ENCODE measurements around the gene FBXO42. TPM values are rescaled to one million over a fixed set of nuclear protein-coding genes. Genes with fewer than 3 reads are reported as not detected.
A peak's percentile ranks its signal among the peaks of the same experiment; 100 is the strongest.

FBXO42 gene
- total RNA-seq, 1 experiment from 2014 or later: 13.0 TPM

- TF ChIP-seq EZH2 (IDR thresholded peaks at IDR 0.05; ENCODE audit: low read depth): no peak
- TF ChIP-seq, protein P1, sequence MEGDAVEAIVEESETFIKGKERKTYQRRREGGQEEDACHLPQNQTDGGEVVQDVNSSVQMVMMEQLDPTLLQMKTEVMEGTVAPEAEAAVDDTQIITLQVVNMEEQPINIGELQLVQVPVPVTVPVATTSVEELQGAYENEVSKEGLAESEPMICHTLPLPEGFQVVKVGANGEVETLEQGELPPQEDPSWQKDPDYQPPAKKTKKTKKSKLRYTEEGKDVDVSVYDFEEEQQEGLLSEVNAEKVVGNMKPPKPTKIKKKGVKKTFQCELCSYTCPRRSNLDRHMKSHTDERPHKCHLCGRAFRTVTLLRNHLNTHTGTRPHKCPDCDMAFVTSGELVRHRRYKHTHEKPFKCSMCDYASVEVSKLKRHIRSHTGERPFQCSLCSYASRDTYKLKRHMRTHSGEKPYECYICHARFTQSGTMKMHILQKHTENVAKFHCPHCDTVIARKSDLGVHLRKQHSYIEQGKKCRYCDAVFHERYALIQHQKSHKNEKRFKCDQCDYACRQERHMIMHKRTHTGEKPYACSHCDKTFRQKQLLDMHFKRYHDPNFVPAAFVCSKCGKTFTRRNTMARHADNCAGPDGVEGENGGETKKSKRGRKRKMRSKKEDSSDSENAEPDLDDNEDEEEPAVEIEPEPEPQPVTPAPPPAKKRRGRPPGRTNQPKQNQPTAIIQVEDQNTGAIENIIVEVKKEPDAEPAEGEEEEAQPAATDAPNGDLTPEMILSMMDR (conservative IDR thresholded peaks at IDR 0.05): no peak
- BruUV-seq (replicated peaks): no TSS peak
Measured at GRCh38 chr1:16218674-16219071, 133.6 kb downstream of the FBXO42 start.

GRCh38 chr1:16218014-16218673 is 134.1 kb downstream of the FBXO42 start:
- intact Hi-C loops (cut with micrococcal nuclease; ENCODE audit: unreplicated experiment): no loop called here
- no peak overlapping the region for H3K27ac ChIP-seq
- DNase-seq: no peak
- peaks cover 6% of the 10 kb centered on the region; the same call in 1 of the 2 replicates for H3F3A ChIP-seq (ENCODE audit: insufficient read depth, low read depth)
- no peak for TF ChIP-seq EZH2 (IDR thresholded peaks at IDR 0.05; ENCODE audit: low read depth)
- TF ChIP-seq, protein P1 (conservative IDR thresholded peaks at IDR 0.05): no peak
- no peaks in the 10 kb centered on the region for H3K9me3 ChIP-seq (ENCODE audit: insufficient read depth, low read depth)
- H3K79me2 ChIP-seq (ENCODE audit: low read depth): no peaks in the 10 kb centered on the region
- no peaks in the 10 kb centered on the region for H3K27me3 ChIP-seq (ENCODE audit: insufficient read depth, low read depth)
- H3K4me1 ChIP-seq (replicated peaks; ENCODE audit: insufficient read depth): peaks cover 9% of the 10 kb centered on the region; the same call in 1 of the 2 replicates
- ChIA-PET POLR2A (ENCODE audit: unreplicated experiment) (interaction anchor here (0.6 to 0.7 kb wide), 2 partner anchors 20 to 67 kb away, joined by 3 to 10 read pairs; no protein-coding TSS in a partner anchor), CTCF (no interaction called here)
- H4K20me1 ChIP-seq (ENCODE audit: insufficient read depth): no peaks in the 10 kb centered on the region
- H3K4me2 ChIP-seq: peak overlapping the region; percentile 82
- H2AFZ ChIP-seq: no peak overlapping the region
- no TSS peak for BruUV-seq (replicated peaks)
- H3K36me3 ChIP-seq (ENCODE audit: low read depth): no peaks in the 10 kb centered on the region
- peak overlapping the region; percentile 51; the same call in 1 of the 2 replicates for H3K4me3 ChIP-seq
- H3K9me2 ChIP-seq (ENCODE audit: insufficient read depth): no peaks in the 10 kb centered on the region

More at GRCh38 chr1:16218674-16219071, 133.6 kb downstream of the FBXO42 start:
- 0 out of 2 replicates have a peak, but pooled peaks cover 9% of the 10 kb centered on the region for H3K4me1 ChIP-seq (replicated peaks; ENCODE audit: insufficient read depth)
- H3K36me3 ChIP-seq (ENCODE audit: low read depth): no peaks in the 10 kb centered on the region
- H3K79me2 ChIP-seq (ENCODE audit: low read depth): no peaks in the 10 kb centered on the region
- intact Hi-C loops (cut with micrococcal nuclease; ENCODE audit: unreplicated experiment): no loop called here
- H3K4me2 ChIP-seq: no peak overlapping the region
- no peaks in the 10 kb centered on the region for H4K20me1 ChIP-seq (ENCODE audit: insufficient read depth)
- ChIA-PET POLR2A (ENCODE audit: unreplicated experiment) (no interaction called here), CTCF (no interaction called here)
- no peak overlapping the region for H3K4me3 ChIP-seq
- H2AFZ ChIP-seq: no peak overlapping the region
- peaks cover 3% of the 10 kb centered on the region; the same call in 1 of the 2 replicates for H3F3A ChIP-seq (ENCODE audit: insufficient read depth, low read depth)
- no peaks in the 10 kb centered on the region for H3K27me3 ChIP-seq (ENCODE audit: insufficient read depth, low read depth)
- DNase-seq: no peak
- H3K9me2 ChIP-seq (ENCODE audit: insufficient read depth): no peaks in the 10 kb centered on the region
- H3K9me3 ChIP-seq (ENCODE audit: insufficient read depth, low read depth): no peaks in the 10 kb centered on the region
- no peak overlapping the region for H3K27ac ChIP-seq

GRCh38 chr1:16217061-16217785 is 135.1 kb downstream of the FBXO42 start:
- intact Hi-C loops (cut with micrococcal nuclease; ENCODE audit: unreplicated experiment): loop anchor here (1.0 to 2.0 kb wide), 3 partner anchors 10 to 74 kb away; partner anchors contain the start of gene CPLANE2

More at GRCh38 chr1:16217061-16217785, 135.1 kb downstream of the FBXO42 start:
- peak; percentile 83 to 98 for DNase-seq
- H3K27me3 ChIP-seq (ENCODE audit: insufficient read depth, low read depth): no peaks in the 10 kb centered on the region
- ChIA-PET POLR2A (ENCODE audit: unreplicated experiment) (interaction anchor here (0.6 to 1.7 kb wide), 4 partner anchors 10 to 66 kb away, joined by 3 to 22 read pairs (median 6); no protein-coding TSS in a partner anchor), CTCF (interaction anchor here (0.6 kb wide), 1 partner anchor 143 kb away, joined by 3 read pairs; no protein-coding TSS in a partner anchor)
- no peaks in the 10 kb centered on the region for H4K20me1 ChIP-seq (ENCODE audit: insufficient read depth)
- no peaks in the 10 kb centered on the region for H3K9me3 ChIP-seq (ENCODE audit: insufficient read depth, low read depth)
- no peaks in the 10 kb centered on the region for H3K79me2 ChIP-seq (ENCODE audit: low read depth)
- no peaks in the 10 kb centered on the region for H3K9me2 ChIP-seq (ENCODE audit: insufficient read depth)
- H2AFZ ChIP-seq: peak overlapping the region; percentile 80
- no peak overlapping the region for H3K27ac ChIP-seq
- TF ChIP-seq, protein P1 (conservative IDR thresholded peaks at IDR 0.05): no peak
- peak overlapping the region; percentile 82 for H3K4me2 ChIP-seq
- H3F3A ChIP-seq (ENCODE audit: insufficient read depth, low read depth): peaks cover 10% of the 10 kb centered on the region; the same call in 1 of the 2 replicates
- no peaks in the 10 kb centered on the region for H3K36me3 ChIP-seq (ENCODE audit: low read depth)
- H3K4me3 ChIP-seq: peak overlapping the region; percentile 51; the same call in 1 of the 2 replicates
- TSS peak; percentile 57 for BruUV-seq (replicated peaks)
- peaks cover 17% of the 10 kb centered on the region for H3K4me1 ChIP-seq (replicated peaks; ENCODE audit: insufficient read depth)

Data from PC-9 (cell line).